Neural progenitor cell (in vitro differentiated cells): Measurements from ENCODE around the gene BCAT1.

ENCODE experiments used
- EZH2 ChIP-seq: fragments of 200-600 bp; sonication (generic); IDR thresholded peaks from 2 replicates; pipeline ENCODE4 v1.6.1; 2017; ENCODE audit warnings: antibody characterized with exemption, mild to moderate bottlenecking, moderate library complexity
- TF ChIP-seq, protein P1 (sequence below): fragments of 200-600 bp; sonication (generic); IDR thresholded peaks from 2 replicates; pipeline ENCODE4 v1.5.1; 2017; ENCODE audit warnings: antibody characterized with exemption, mild to moderate bottlenecking

DNA sequence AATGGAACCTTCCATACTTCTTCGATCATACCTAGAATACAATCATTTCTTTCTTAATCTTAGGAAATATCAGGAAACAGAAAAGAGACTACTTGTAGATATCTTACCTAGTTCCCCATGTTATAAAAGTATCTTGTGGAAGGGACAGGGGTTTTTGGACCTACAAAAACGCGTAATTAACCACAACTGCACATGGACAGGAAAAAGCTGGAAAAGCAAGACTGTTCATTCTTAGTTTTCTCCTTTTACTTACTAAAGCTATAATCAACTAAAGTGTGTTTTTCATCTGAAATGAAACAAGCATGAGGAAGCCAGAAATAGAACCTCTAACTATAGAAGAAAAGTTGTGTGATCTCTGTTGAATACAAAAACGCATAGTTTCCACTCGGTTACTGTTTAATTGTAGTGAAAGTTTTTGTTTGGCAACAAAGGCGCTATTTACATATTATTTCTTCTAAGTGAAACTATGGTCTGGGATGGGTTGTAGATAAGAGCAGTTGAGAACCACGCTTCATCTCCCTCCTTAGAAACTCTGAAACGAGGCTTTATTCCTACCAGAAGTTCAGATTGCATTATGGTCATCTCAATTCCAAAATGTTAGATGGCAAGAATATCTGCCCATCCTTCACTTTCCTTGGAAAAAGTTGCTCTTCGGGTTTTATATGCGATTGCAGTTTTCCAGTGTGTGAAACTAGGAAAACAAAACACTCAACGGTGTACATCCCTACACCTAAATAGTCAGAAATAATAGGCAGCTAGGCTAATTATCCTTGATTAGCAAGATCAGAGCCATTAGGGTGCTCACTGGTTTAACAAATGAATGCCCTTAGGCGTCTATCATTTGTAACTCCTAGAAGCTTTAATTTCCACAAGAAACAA, 1.1 kb downstream of the BCAT1 start:
- TF ChIP-seq, protein P1, sequence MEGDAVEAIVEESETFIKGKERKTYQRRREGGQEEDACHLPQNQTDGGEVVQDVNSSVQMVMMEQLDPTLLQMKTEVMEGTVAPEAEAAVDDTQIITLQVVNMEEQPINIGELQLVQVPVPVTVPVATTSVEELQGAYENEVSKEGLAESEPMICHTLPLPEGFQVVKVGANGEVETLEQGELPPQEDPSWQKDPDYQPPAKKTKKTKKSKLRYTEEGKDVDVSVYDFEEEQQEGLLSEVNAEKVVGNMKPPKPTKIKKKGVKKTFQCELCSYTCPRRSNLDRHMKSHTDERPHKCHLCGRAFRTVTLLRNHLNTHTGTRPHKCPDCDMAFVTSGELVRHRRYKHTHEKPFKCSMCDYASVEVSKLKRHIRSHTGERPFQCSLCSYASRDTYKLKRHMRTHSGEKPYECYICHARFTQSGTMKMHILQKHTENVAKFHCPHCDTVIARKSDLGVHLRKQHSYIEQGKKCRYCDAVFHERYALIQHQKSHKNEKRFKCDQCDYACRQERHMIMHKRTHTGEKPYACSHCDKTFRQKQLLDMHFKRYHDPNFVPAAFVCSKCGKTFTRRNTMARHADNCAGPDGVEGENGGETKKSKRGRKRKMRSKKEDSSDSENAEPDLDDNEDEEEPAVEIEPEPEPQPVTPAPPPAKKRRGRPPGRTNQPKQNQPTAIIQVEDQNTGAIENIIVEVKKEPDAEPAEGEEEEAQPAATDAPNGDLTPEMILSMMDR, result no peak
- TF ChIP-seq EZH2, result no peak
